H1 (cell line): ENCODE measurements around the gene SEPTIN7. TPM values are rescaled to one million over a fixed set of nuclear protein-coding genes. Genes with fewer than 3 reads are reported as not detected.

Experiments used
- CTCF ChIA-PET: fragments of 300-600 bp; sonication (Branson Sonifier 250); formaldehyde crosslinking; loops from one replicate; lab custom pipeline; 2021; ENCODE audit not compliant: partially characterized antibody; lab: Charles Lee
- POLR2A ChIA-PET: fragments of 300-600 bp; sonication (Branson Sonifier 250); formaldehyde crosslinking; loops from one replicate; lab custom pipeline; 2021; ENCODE audit warnings: inconsistent platforms; ENCODE audit not compliant: partially characterized antibody; lab: Charles Lee
- DNase-seq, 2 experiments: peaks; one replicate each; pipeline versions ENCODE4 v3.0.0 to v3.0.0-alpha.2; 2010 to 2022; ENCODE audit warnings: low spot score in 2 of 2, low read depth in 1 of 2, mixed read lengths in 1 of 2
- FAIRE-seq: peaks from 2 replicates; lab custom pipeline; 2011; peaks lifted over from hg19 to GRCh38; lab: Jason Lieb, UNC
- H2AFZ ChIP-seq: 2 replicates; pipeline ENCODE4 v1.8.1; 2012; ENCODE audit warnings: low read length, inconsistent platforms
- H2AK5ac ChIP-seq: 2 replicates; pipeline ENCODE4 v1.6.1; 2013; ENCODE audit warnings: low read depth, low read length
- H2BK120ac ChIP-seq: replicated peaks from 2 replicates; pipeline ENCODE3; 2013; ENCODE audit warnings: low read depth, low read length, inconsistent platforms
- H2BK12ac ChIP-seq: 2 replicates; pipeline ENCODE4 v1.6.1; 2013; ENCODE audit warnings: low read depth, low read length
- H2BK15ac ChIP-seq: 2 replicates; pipeline ENCODE4 v1.6.1; 2013; ENCODE audit warnings: low read length
- H2BK20ac ChIP-seq: 2 replicates; pipeline ENCODE4 v1.6.1; 2013; ENCODE audit warnings: low read length
- H2BK5ac ChIP-seq: 2 replicates; pipeline ENCODE4 v1.6.1; 2013; ENCODE audit warnings: low read depth, low read length
- H3K14ac ChIP-seq: 2 replicates; pipeline ENCODE4 v1.6.1; 2013; ENCODE audit warnings: inconsistent platforms; ENCODE audit not compliant: insufficient read length
- H3K18ac ChIP-seq: 2 replicates; pipeline ENCODE4 v1.6.1; 2013; ENCODE audit warnings: low read length; ENCODE audit errors: extremely low read depth
- H3K23ac ChIP-seq: 2 replicates; pipeline ENCODE4 v1.6.1; 2013; ENCODE audit warnings: inconsistent platforms; ENCODE audit not compliant: insufficient read length
- H3K23me2 ChIP-seq: 2 replicates; pipeline ENCODE4 v1.6.1; 2013; ENCODE audit warnings: low read depth, low read length
- H3K27ac ChIP-seq: 2 replicates; pipeline ENCODE4 v1.6.1; 2011; ENCODE audit warnings: low read depth, low read length, inconsistent platforms
- H3K27me3 ChIP-seq, 4 experiments: replicated peaks in 1 of 4; 1 replicate in 1 of 4; 2 replicates in 3 of 4; pipeline versions ENCODE4 v1.6.1 to v1.8.1; 2011 to 2013; ENCODE audit warnings: low read length in 3 of 4, mild to moderate bottlenecking in 3 of 4, inconsistent platforms in 2 of 4, mixed read lengths in 2 of 4, moderate library complexity in 1 of 4; ENCODE audit not compliant: control insufficient read depth in 3 of 4, insufficient read depth in 3 of 4; ENCODE audit errors: extremely low read depth in 1 of 4
- H3K36me3 ChIP-seq, 4 experiments: 2 replicates each; pipeline versions ENCODE4 v1.6.1 to v1.8.1; 2011 to 2013; ENCODE audit warnings: mild to moderate bottlenecking in 4 of 4, low read length in 3 of 4, moderate library complexity in 2 of 4, control low read depth in 1 of 4, inconsistent platforms in 1 of 4; ENCODE audit not compliant: insufficient read depth in 4 of 4, control insufficient read depth in 2 of 4
- H3K4ac ChIP-seq: replicated peaks from 2 replicates; pipeline ENCODE3; 2013; ENCODE audit warnings: low read length, low read depth, mixed read lengths, inconsistent platforms; ENCODE audit not compliant: insufficient read length
- H3K4me1 ChIP-seq, 4 experiments: replicated peaks in 1 of 4; 1 replicate in 1 of 4; 2 replicates in 3 of 4; pipeline versions ENCODE4 v1.6.1 to v1.8.1; 2011 to 2013; ENCODE audit warnings: low read length in 3 of 4, inconsistent platforms in 2 of 4, mixed read lengths in 1 of 4; ENCODE audit not compliant: insufficient read depth in 4 of 4, control insufficient read depth in 3 of 4
- H3K4me2 ChIP-seq, 2 experiments: 2 replicates each; pipeline versions ENCODE4 v1.6.1 to v1.8.1; 2011 to 2013; ENCODE audit warnings: low read depth in 2 of 2, low read length in 2 of 2, control low read depth in 1 of 2, inconsistent platforms in 1 of 2, mild to moderate bottlenecking in 1 of 2; ENCODE audit not compliant: insufficient read depth in 1 of 2
- H3K4me3 ChIP-seq, 4 experiments: fragments of 200-600, 300-600 bp in 1 of 4; sonication (generic), shearing (Covaris generic), sonication (Bioruptor Twin) in 1 of 4; 2 replicates each; pipeline versions ENCODE4 v1.5.1 to v1.8.1; 2011 to 2016; ENCODE audit warnings: low read length in 4 of 4, low read depth in 3 of 4, control low read depth in 2 of 4, inconsistent platforms in 2 of 4, mild to moderate bottlenecking in 2 of 4, mixed read lengths in 1 of 4, moderate library complexity in 1 of 4; ENCODE audit not compliant: insufficient read depth in 2 of 4; ENCODE audit errors: extremely low read depth in 1 of 4
- H3K56ac ChIP-seq: replicated peaks from 2 replicates; pipeline ENCODE3; 2013; ENCODE audit warnings: low read depth, mild to moderate bottlenecking, mixed read lengths, low read length, inconsistent platforms; ENCODE audit not compliant: insufficient read length
- H3K79me1 ChIP-seq: 2 replicates; pipeline ENCODE4 v1.6.1; 2013; ENCODE audit warnings: low read depth, low read length, control low read depth
- H3K79me2 ChIP-seq, 2 experiments: 2 replicates each; pipeline versions ENCODE4 v1.6.1 to v1.8.1; 2012 to 2013; ENCODE audit warnings: low read length in 2 of 2, mild to moderate bottlenecking in 2 of 2, inconsistent platforms in 1 of 2; ENCODE audit not compliant: insufficient read depth in 2 of 2, control insufficient read depth in 1 of 2
- H3K9ac ChIP-seq, 4 experiments: replicated peaks in 1 of 4; 1 replicate in 1 of 4; 2 replicates in 3 of 4; pipeline versions ENCODE4 v1.6.1 to v1.8.1; 2011 to 2013; ENCODE audit warnings: low read depth in 3 of 4, low read length in 3 of 4, control low read depth in 2 of 4, mild to moderate bottlenecking in 2 of 4, moderate library complexity in 2 of 4, inconsistent platforms in 1 of 4; ENCODE audit errors: extremely low read depth in 1 of 4
- H3K9me3 ChIP-seq, 2 experiments: 2 replicates each; pipeline versions ENCODE4 v1.6.1 to v1.8.1; 2012 to 2013; ENCODE audit warnings: mild to moderate bottlenecking in 2 of 2, moderate library complexity in 2 of 2, control low read depth in 1 of 2, inconsistent platforms in 1 of 2, low read depth in 1 of 2, low read length in 1 of 2, mixed read lengths in 1 of 2; ENCODE audit not compliant: insufficient read depth in 2 of 2
- H4K20me1 ChIP-seq, 2 experiments: replicated peaks in 1 of 2; 2 replicates each; pipeline versions ENCODE3 to v1.8.1; 2011 to 2013; ENCODE audit warnings: inconsistent platforms in 2 of 2, low read length in 2 of 2, mild to moderate bottlenecking in 1 of 2; ENCODE audit not compliant: insufficient read depth in 2 of 2, control insufficient read depth in 1 of 2
- H4K5ac ChIP-seq: 2 replicates; pipeline ENCODE4 v1.6.1; 2013; ENCODE audit warnings: low read length, low read depth, mixed read lengths, inconsistent platforms; ENCODE audit not compliant: insufficient read length
- H4K8ac ChIP-seq: 2 replicates; pipeline ENCODE4 v1.8.0; 2013; ENCODE audit warnings: mild to moderate bottlenecking, moderate library complexity, low read length, inconsistent platforms; ENCODE audit not compliant: insufficient read depth; ENCODE audit errors: extremely low read depth
- H4K91ac ChIP-seq: replicated peaks from 2 replicates; pipeline ENCODE3; 2013; ENCODE audit warnings: low read length, mixed read lengths, inconsistent platforms; ENCODE audit not compliant: insufficient read length
- ATF3 ChIP-seq: IDR thresholded peaks from 2 replicates; pipeline ENCODE4 v1.6.1; 2011; ENCODE audit warnings: low read depth, mild to moderate bottlenecking, low read length; ENCODE audit not compliant: insufficient read depth
- SUZ12 ChIP-seq: fragments of 200-600 bp; sonication (generic); IDR thresholded peaks from 2 replicates; pipeline ENCODE4 v1.6.1; 2012; ENCODE audit warnings: mild to moderate bottlenecking, inconsistent platforms, low read length, moderate library complexity, mixed read lengths
- WGBS, 2 experiments: shearing (Covaris generic) in 1 of 2; methylation state at CpG; one replicate each; pipeline versions ENCODE4 v1.1.6 to v1.1.7; 2013 to 2015; ENCODE audit warnings: low lambda C conversion rate in 2 of 2, mixed read lengths in 2 of 2, inconsistent platforms in 1 of 2, low coverage in 1 of 2, missing lambda C conversion rate in 1 of 2; ENCODE audit not compliant: insufficient replicate concordance in 2 of 2, insufficient coverage in 1 of 2, insufficient read length in 1 of 2; ENCODE audit errors: extremely low coverage in 1 of 2, missing lambda C conversion rate in 1 of 2; 5-methylcytosine and 5-hydroxymethylcytosine counted together
- polyA plus RNA-seq, 7 experiments: library from polyadenylated mRNA; depleted of rRNA in 3 of 7; stranded (reverse) in 5 of 7; unstranded in 2 of 7; fragments of >200 nt in 5 of 7; fragments of 200-250 nt in 2 of 7; gene quantifications; 1 replicate in 5 of 7; 2 replicates in 1 of 7; 4 replicates in 1 of 7; pipeline versions ENCODE4 v1.2.1 to v1.2.3, GENCODE V29; 2011 to 2013; ENCODE audit warnings: missing spikeins in 2 of 7, mixed read lengths in 2 of 7
- total RNA-seq: library from RNA; stranded (reverse); fragmentation: NEBNext Ultra II Directional; extraction: Animal tissue kit (Norgen Biotek cat#: 25700); gene quantifications from 2 replicates; pipeline ENCODE4 v1.2.1, GENCODE V29; 2021

The SEPTIN7 gene
- total and polyA plus RNA-seq, 2 of the 8 experiments (the other 6 are each of a cell fraction or from before 2014, with no cell fraction given), result 85.3 to 183 TPM

GRCh38 chr7:35762781-35763180 is 38.1 kb upstream of the SEPTIN7 start:
- Histone ChIP-seq H3K23ac (no peak overlapping the region), H3K9me3 (no peaks in the 10 kb centered on the region), H3K4me1 (no peaks in the 10 kb centered on the region), H3K79me2 (no peaks in the 10 kb centered on the region), H3K14ac (no peak overlapping the region), H4K8ac (no peak overlapping the region), H4K20me1 (no peaks in the 10 kb centered on the region), H3K27me3 (no peaks in the 10 kb centered on the region), H3K79me1 (no peaks in the 10 kb centered on the region), H4K91ac (no peak overlapping the region), H2BK20ac (no peak overlapping the region), H3K4me2 (no peak overlapping the region), H3K18ac (no peak overlapping the region), H2AFZ (no peak overlapping the region), H3K4ac (no peak overlapping the region), H2BK12ac (no peak overlapping the region), H3K9ac (no peak overlapping the region), H2BK120ac (no peak overlapping the region), H4K5ac (no peak overlapping the region), H3K56ac (no peak overlapping the region), H3K23me2 (no peaks in the 10 kb centered on the region), H3K4me3 (no peak overlapping the region), H2BK15ac (no peak overlapping the region), H3K36me3 (no peaks in the 10 kb centered on the region), H2BK5ac (no peak overlapping the region), H3K27ac (no peak overlapping the region), H2AK5ac (no peak overlapping the region)
- ChIA-PET CTCF (interaction anchor here (1.1 kb wide), 1 partner anchor 55 kb away, joined by 4 read pairs; no protein-coding TSS in a partner anchor), POLR2A (no interaction called here)
- 80% methylated on average over 3 of the region's 3 CpGs; no CpG with 5 or more reads in 1 of the 2 experiments for whole genome bisulfite sequencing, 2 experiments
- TF ChIP-seq ATF3 (no peak), SUZ12 (no peak)
- DNase-seq (no peak), FAIRE-seq (no peak)
